Activated CD4-positive, alpha-beta T cell treated with anti-CD3 and anti-CD28 coated beads for 48 hours (primary cell): ENCODE measurements around the gene COX6A1.
"Not testable (repeated sequence)": the region's sequence is repeated elsewhere in the genome, so short reads cannot be mapped to it uniquely, and the experiment has no call there.

Experiments used
- DNase-seq: peaks from one replicate; pipeline ENCODE4 v3.0.0-alpha.2; 2020

COX6A1 gene

GRCh38 chr12:120468821-120469449, 31.0 kb downstream of the COX6A1 start:
- peak; percentile 38 for DNase-seq

GRCh38 chr12:120469450-120470149, 31.7 kb downstream of the COX6A1 start, which contains the start of gene SRSF9:
Gene SRSF9 (minus strand): TSS chr12:120469748. CDS start chr12:120469609, 139 bp downstream.
- DNase-seq = peak; percentile 98

GRCh38 chr12:120470150-120470784, 32.4 kb downstream of the COX6A1 start:
- no peak for DNase-seq

- DNase-seq = no peak
Observed at GRCh38 chr12:120472521-120472920, 34.6 kb downstream of the COX6A1 start.

GRCh38 chr12:120473807-120474615, 36.1 kb downstream of the COX6A1 start:
- no peak for DNase-seq

GRCh38 chr12:120474616-120474960, 36.7 kb downstream of the COX6A1 start:
- no peak for DNase-seq

- no peak for DNase-seq
Observed at GRCh38 chr12:120475643-120476042, 37.7 kb downstream of the COX6A1 start.

- DNase-seq = no peak
Observed at GRCh38 chr12:120479458-120479857, 41.5 kb downstream of the COX6A1 start.

GRCh38 chr12:120480211-120480610, 42.3 kb downstream of the COX6A1 start:
- no peak for DNase-seq

GRCh38 chr12:120481022-120481767, 43.3 kb downstream of the COX6A1 start:
- DNase-seq = no peak

- no peak for DNase-seq
Observed at GRCh38 chr12:120483621-120484020, 45.7 kb downstream of the COX6A1 start.

- DNase-seq = no peak
Observed at GRCh38 chr12:120485961-120486881, 48.3 kb downstream of the COX6A1 start.

GRCh38 chr12:120487552-120487951, 49.6 kb downstream of the COX6A1 start:
- DNase-seq = not testable (repeated sequence)

GRCh38 chr12:120488057-120488640, 50.2 kb downstream of the COX6A1 start:
- no peak for DNase-seq

- DNase-seq = no peak
Observed at GRCh38 chr12:120489018-120489417, 51.1 kb downstream of the COX6A1 start.

- DNase-seq = no peak
Observed at GRCh38 chr12:120490325-120490724, 52.4 kb downstream of the COX6A1 start.
